ENCODE data around the gene CFAP100.

Gene CFAP100

DNA sequence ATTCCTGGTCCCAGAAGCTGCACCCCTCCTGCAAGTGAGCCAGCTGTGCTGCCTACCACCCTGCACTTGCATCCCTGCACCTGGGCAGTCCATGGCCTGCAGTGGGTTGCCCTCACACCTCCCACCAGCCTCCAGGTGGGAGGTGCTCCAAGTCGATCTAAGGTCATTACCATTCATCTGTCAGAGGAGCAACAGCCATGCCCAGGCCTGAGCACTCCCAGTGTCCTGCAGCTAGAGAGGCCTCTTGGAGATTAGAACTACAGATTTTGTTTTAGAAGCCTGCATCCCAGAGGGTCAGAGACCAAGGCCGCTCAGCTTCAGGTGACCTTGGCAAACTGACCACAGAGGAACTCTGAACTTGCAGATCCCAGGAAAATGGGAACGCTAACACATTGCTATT lies 90.0 kb downstream of the CFAP100 start:
- DNase-seq = no peak

DNA sequence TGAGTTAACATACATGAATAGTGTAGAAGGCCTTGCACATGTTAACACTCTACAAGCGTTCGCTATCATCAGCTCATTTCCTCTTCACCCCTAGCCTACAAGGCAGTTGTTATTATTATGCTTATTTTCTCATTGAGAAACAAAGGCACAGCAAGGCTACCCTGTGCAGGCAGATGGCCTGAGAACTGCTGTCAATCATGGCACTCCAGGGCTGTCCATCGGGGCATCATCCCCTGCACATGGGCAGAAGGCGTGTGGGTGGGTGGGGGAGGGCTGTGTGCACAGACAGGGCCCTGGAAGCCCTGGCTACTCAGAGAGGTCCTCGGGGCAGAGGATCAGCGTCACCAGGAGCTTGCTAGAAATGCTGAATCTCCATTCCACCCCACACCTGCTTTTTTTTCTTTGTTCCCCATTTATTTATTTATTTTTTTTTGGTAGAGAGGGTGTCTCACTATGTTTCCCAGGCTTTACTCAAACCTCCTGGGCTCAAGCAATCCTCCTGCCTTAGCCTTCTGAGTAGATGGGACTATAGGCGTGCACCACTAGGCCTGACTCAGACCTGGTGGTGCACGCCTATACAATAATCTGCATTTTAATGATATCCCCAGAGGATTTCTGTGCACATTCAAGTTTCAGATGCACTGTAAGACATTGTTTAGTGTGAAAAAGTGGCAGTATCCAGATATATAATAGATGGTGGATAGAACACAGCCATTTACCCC lies 90.6 kb downstream of the CFAP100 start:
- no peak for DNase-seq

DNA sequence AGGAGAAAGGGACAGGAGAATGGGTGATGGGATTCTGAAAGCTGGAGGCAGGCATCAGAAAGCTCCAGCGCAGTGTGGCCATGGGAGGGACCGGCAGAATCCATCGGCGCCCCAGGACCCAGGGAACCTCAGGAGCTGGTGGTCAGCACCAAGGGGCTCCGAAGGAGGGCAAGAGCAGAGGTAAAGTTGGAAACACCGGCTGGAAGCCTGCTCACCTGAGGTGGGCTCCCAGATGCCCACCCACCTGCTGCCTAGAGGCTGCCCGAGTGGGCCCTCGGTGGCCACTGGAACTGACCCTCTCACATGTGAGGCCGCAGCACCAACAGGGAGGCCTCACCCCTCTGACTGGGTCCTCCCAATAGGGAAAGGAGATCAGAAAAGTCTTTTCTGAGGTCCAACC lies 91.2 kb downstream of the CFAP100 start:
- no peak for DNase-seq
